ENCODE data around the gene HRG. TPM values are rescaled to one million over a fixed set of nuclear protein-coding genes. Genes with fewer than 3 reads are reported as not detected.

The HRG gene
- total RNA-seq, 1 experiment from 2014 or later, result 1.3 TPM

DNA sequence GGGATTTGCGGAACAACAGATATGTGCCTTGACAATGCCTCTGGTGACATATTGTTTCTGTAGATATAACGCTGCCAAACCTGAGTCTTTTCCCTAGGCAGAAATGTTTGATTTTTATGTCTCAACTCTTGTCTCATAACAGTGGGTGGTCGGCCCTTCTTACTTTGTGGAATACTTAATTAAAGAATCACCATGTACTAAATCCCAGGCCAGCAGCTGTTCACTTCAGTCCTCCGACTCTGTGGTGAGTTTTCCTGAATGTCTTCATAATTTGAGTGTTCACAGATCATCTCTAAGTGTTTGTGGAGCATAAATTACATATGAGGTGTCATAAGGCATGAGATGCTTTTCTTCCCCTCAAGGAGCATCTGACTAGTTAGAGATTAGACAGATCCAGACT is 19.7 kb upstream of the HRG start:
- DNase-seq, result no peak
- Histone ChIP-seq H4K20me1 (ENCODE audit: insufficient read depth) (no peaks in the 10 kb centered on the region), H3K4me2 (no peak overlapping the region), H3K27ac (no peak overlapping the region), H3K79me2 (ENCODE audit: low read depth) (no peaks in the 10 kb centered on the region), H3K4me3 (no peak overlapping the region), H3K27me3 (ENCODE audit: insufficient read depth, low read depth) (no peaks in the 10 kb centered on the region), H3K9me3 (ENCODE audit: insufficient read depth, low read depth) (no peaks in the 10 kb centered on the region), H2AFZ (no peak overlapping the region), H3F3A (ENCODE audit: insufficient read depth, low read depth) (0 out of 2 replicates have a peak, but pooled peaks cover 6% of the 10 kb centered on the region), H3K36me3 (ENCODE audit: low read depth) (no peaks in the 10 kb centered on the region), H3K4me1 (replicated peaks; ENCODE audit: insufficient read depth) (peaks cover 14% of the 10 kb centered on the region), H3K9me2 (ENCODE audit: insufficient read depth) (no peaks in the 10 kb centered on the region)
- intact Hi-C loops (cut with micrococcal nuclease; ENCODE audit: unreplicated experiment), result no loop called here
- TF ChIP-seq EZH2 (IDR thresholded peaks at IDR 0.05; ENCODE audit: low read depth), result no peak
- TF ChIP-seq CTCF (conservative IDR thresholded peaks at IDR 0.05), result no peak
- CTCF ChIA-PET, result no interaction called here
- no TSS peak for BruUV-seq (replicated peaks)
- POLR2A ChIA-PET (ENCODE audit: unreplicated experiment), result no interaction called here

DNA sequence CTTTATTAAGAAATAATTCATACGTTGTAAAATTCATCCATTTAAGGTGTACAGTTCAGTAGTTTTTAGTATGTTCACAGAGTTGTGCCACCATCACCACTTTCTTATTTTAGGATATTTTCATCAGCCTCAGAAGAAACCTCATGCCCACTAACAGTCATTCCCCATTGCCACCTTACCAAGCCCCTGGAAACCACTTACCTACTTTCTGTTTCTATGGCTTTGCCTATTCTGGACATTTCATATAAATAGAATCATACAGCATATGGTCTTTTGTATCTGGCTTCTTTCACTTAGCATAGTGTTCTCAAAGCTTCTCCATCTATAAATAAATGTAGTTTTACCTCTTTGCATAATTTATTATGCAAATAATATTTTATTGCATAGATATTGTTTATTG is 19.0 kb upstream of the HRG start:
- TF ChIP-seq CTCF (conservative IDR thresholded peaks at IDR 0.05), result no peak
- TF ChIP-seq EZH2 (IDR thresholded peaks at IDR 0.05; ENCODE audit: low read depth), result no peak
- POLR2A ChIA-PET (ENCODE audit: unreplicated experiment), result no interaction called here
- intact Hi-C loops (cut with micrococcal nuclease; ENCODE audit: unreplicated experiment), result no loop called here
- CTCF ChIA-PET, result interaction anchor here (0.6 kb wide), 1 partner anchor 51 kb away, joined by 7 read pairs; no protein-coding TSS in a partner anchor
- Histone ChIP-seq H3K9me2 (ENCODE audit: insufficient read depth) (no peaks in the 10 kb centered on the region), H3K4me3 (no peak overlapping the region), H3K27ac (no peak overlapping the region), H3K4me1 (replicated peaks; ENCODE audit: insufficient read depth) (peaks cover 14% of the 10 kb centered on the region), H2AFZ (no peak overlapping the region), H4K20me1 (ENCODE audit: insufficient read depth) (no peaks in the 10 kb centered on the region), H3K27me3 (ENCODE audit: insufficient read depth, low read depth) (no peaks in the 10 kb centered on the region), H3K36me3 (ENCODE audit: low read depth) (no peaks in the 10 kb centered on the region), H3F3A (ENCODE audit: insufficient read depth, low read depth) (0 out of 2 replicates have a peak, but pooled peaks cover 6% of the 10 kb centered on the region), H3K79me2 (ENCODE audit: low read depth) (no peaks in the 10 kb centered on the region), H3K4me2 (no peak overlapping the region), H3K9me3 (ENCODE audit: insufficient read depth, low read depth) (no peaks in the 10 kb centered on the region)
- BruUV-seq (replicated peaks), result no TSS peak
- DNase-seq, result no peak

GRCh38 chr3:186648851-186649250 is 17.0 kb upstream of the HRG start:
- Histone ChIP-seq H3K4me2 (no peak overlapping the region), H3K9me3 (ENCODE audit: insufficient read depth, low read depth) (no peaks in the 10 kb centered on the region), H3F3A (ENCODE audit: insufficient read depth, low read depth) (0 out of 2 replicates have a peak, but pooled peaks cover 6% of the 10 kb centered on the region), H2AFZ (no peak overlapping the region), H3K36me3 (ENCODE audit: low read depth) (no peaks in the 10 kb centered on the region), H3K4me1 (replicated peaks; ENCODE audit: insufficient read depth) (peaks cover 14% of the 10 kb centered on the region), H3K79me2 (ENCODE audit: low read depth) (no peaks in the 10 kb centered on the region), H4K20me1 (ENCODE audit: insufficient read depth) (no peaks in the 10 kb centered on the region), H3K27ac (no peak overlapping the region), H3K9me2 (ENCODE audit: insufficient read depth) (no peaks in the 10 kb centered on the region), H3K27me3 (ENCODE audit: insufficient read depth, low read depth) (no peaks in the 10 kb centered on the region), H3K4me3 (no peak overlapping the region)
- CTCF ChIA-PET, result no interaction called here
- intact Hi-C loops (cut with micrococcal nuclease; ENCODE audit: unreplicated experiment), result no loop called here
- POLR2A ChIA-PET (ENCODE audit: unreplicated experiment), result no interaction called here
- TF ChIP-seq CTCF (conservative IDR thresholded peaks at IDR 0.05), result no peak
- DNase-seq, result no peak
- no TSS peak for BruUV-seq (replicated peaks)

Data from PC-9 (cell line).